ENCODE measurements around the gene PPOX. TPM values are rescaled to one million over a fixed set of nuclear protein-coding genes. Genes with fewer than 3 reads are reported as not detected.

PPOX gene
- total and polyA plus RNA-seq, 8 donors = 15.2 to 53.0 (median 46.6) TPM

GRCh38 chr1:161159087-161159912, 6.9 kb upstream of the PPOX start, which contains the start of gene USP21:
Gene USP21 (plus strand): TSS chr1:161159500. CDS start chr1:161160641, 1,141 bp downstream.
- H3K36me3 ChIP-seq = peaks cover 0 to 49% of the 10 kb centered on the region in 2 donors
- no peaks in the 10 kb centered on the region for H3K27me3 ChIP-seq
- H3K4me1 ChIP-seq = peaks cover 10 to 43% of the 10 kb centered on the region in 2 donors
- DNase-seq (peak; percentile 93 to 98 (median 94)), ATAC-seq (peak; percentile 98)
- no peaks in the 10 kb centered on the region for H3K9me3 ChIP-seq
- H3K4me3 ChIP-seq = peak within 1 kb of the TSS; percentile 81 to 91
- TF ChIP-seq CTCF (IDR thresholded peaks at IDR 0.05) = no peak
- intact Hi-C loops (cut with DNase I) = no loop called here
- H3K27ac ChIP-seq = peak within 1 kb of the TSS; percentile 82 to 83

- H3K36me3 ChIP-seq = peaks cover 0 to 55% of the 10 kb centered on the region in 2 donors
- DNase-seq = no peak
- no peak for ATAC-seq
- peak overlapping the region; percentile 81 to 91 for H3K4me3 ChIP-seq
- no peaks in the 10 kb centered on the region for H3K27me3 ChIP-seq
- no peak for TF ChIP-seq CTCF (IDR thresholded peaks at IDR 0.05)
- H3K4me1 ChIP-seq = peaks cover 10 to 38% of the 10 kb centered on the region in 2 donors
- no peaks in the 10 kb centered on the region for H3K9me3 ChIP-seq
- H3K27ac ChIP-seq = peak overlapping the region; percentile 82 to 83
- intact Hi-C loops (cut with DNase I) = no loop called here
Measured at GRCh38 chr1:161159913-161160243, 6.3 kb upstream of the PPOX start.

- no peak overlapping the region for H3K27ac ChIP-seq
- no peak for DNase-seq
- H3K4me3 ChIP-seq = peak overlapping the region in 1 of 2 donors; percentile 81
- peaks cover 0 to 57% of the 10 kb centered on the region in 2 donors for H3K36me3 ChIP-seq
- peaks cover 10 to 38% of the 10 kb centered on the region in 2 donors for H3K4me1 ChIP-seq
- H3K27me3 ChIP-seq = no peaks in the 10 kb centered on the region
- intact Hi-C loops (cut with DNase I) = no loop called here
- TF ChIP-seq CTCF (IDR thresholded peaks at IDR 0.05) = no peak
- H3K9me3 ChIP-seq = no peaks in the 10 kb centered on the region
- no peak for ATAC-seq
Measured at GRCh38 chr1:161160671-161161145, 5.5 kb upstream of the PPOX start.

- no peak for TF ChIP-seq CTCF (IDR thresholded peaks at IDR 0.05)
Measured at GRCh38 chr1:161161652-161162051, 4.6 kb upstream of the PPOX start.

GRCh38 chr1:161162052-161162451, 4.2 kb upstream of the PPOX start:
- TF ChIP-seq CTCF (IDR thresholded peaks at IDR 0.05) = no peak
- ATAC-seq (no peak), DNase-seq (no peak)
- no peaks in the 10 kb centered on the region for H3K9me3 ChIP-seq
- H3K27ac ChIP-seq = no peak overlapping the region
- intact Hi-C loops (cut with DNase I) = no loop called here
- peaks cover 11 to 44% of the 10 kb centered on the region in 2 donors for H3K4me1 ChIP-seq
- H3K4me3 ChIP-seq = no peak overlapping the region
- no peaks in the 10 kb centered on the region for H3K27me3 ChIP-seq
- peaks cover 0 to 52% of the 10 kb centered on the region in 2 donors for H3K36me3 ChIP-seq

More at GRCh38 chr1:161161652-161162051, 4.6 kb upstream of the PPOX start:
- peaks cover 10 to 40% of the 10 kb centered on the region in 2 donors for H3K4me1 ChIP-seq
- H3K27me3 ChIP-seq = no peaks in the 10 kb centered on the region
- ATAC-seq = no peak
- H3K27ac ChIP-seq = no peak overlapping the region
- intact Hi-C loops (cut with DNase I) = no loop called here
- DNase-seq = no peak
- no peaks in the 10 kb centered on the region for H3K9me3 ChIP-seq
- no peak overlapping the region for H3K4me3 ChIP-seq
- peaks cover 0 to 56% of the 10 kb centered on the region in 2 donors for H3K36me3 ChIP-seq

All from left lung (tissue), 10 donors.